ENCODE measurements around the gene UNCX.

UNCX gene

DNA sequence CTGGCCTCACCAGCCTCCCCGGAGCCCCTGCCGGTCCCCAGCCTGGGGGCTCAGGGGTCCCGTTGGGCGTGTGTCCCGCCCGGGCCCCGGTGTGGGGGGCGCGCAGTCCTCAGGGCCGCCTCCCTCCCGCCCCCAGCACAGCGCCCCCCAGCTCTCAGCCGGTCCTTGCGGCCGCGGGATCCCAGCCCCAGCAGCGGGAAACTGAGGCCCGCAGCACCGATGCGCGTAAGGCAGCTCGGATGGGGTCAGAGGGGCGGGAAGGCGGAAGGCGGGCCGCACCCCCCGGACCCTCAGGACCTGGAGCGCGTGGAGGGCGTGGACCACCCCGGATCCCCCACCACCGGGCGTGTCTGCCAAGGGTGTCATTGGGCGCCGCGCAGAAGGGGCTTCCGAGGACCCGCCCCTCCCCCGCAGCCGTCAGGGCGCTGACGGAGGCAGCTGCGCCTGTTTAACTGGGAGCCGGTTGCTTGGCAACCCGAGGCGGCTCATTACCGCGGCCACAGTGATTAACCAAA, 14.9 kb downstream of the UNCX start:
- H3K9ac ChIP-seq (ENCODE audit: low read depth, low read length): no peak overlapping the region
- H3K36me3 ChIP-seq (ENCODE audit: control insufficient read depth, insufficient read depth, low read length): no peaks in the 10 kb centered on the region
- peaks cover 89% of the 10 kb centered on the region for H3K27me3 ChIP-seq (ENCODE audit: control insufficient read depth, insufficient read depth, low read length)
- peaks cover 26% of the 10 kb centered on the region for H3K4me1 ChIP-seq (ENCODE audit: control insufficient read depth, insufficient read depth, low read length)
- no peaks in the 10 kb centered on the region for H3K9me3 ChIP-seq (ENCODE audit: control insufficient read depth, insufficient read depth, low read length)
- H3K27ac ChIP-seq (ENCODE audit: low read depth, low read length): no peak overlapping the region
- no peak overlapping the region for H3K4me3 ChIP-seq (ENCODE audit: low read depth, low read length)

DNA sequence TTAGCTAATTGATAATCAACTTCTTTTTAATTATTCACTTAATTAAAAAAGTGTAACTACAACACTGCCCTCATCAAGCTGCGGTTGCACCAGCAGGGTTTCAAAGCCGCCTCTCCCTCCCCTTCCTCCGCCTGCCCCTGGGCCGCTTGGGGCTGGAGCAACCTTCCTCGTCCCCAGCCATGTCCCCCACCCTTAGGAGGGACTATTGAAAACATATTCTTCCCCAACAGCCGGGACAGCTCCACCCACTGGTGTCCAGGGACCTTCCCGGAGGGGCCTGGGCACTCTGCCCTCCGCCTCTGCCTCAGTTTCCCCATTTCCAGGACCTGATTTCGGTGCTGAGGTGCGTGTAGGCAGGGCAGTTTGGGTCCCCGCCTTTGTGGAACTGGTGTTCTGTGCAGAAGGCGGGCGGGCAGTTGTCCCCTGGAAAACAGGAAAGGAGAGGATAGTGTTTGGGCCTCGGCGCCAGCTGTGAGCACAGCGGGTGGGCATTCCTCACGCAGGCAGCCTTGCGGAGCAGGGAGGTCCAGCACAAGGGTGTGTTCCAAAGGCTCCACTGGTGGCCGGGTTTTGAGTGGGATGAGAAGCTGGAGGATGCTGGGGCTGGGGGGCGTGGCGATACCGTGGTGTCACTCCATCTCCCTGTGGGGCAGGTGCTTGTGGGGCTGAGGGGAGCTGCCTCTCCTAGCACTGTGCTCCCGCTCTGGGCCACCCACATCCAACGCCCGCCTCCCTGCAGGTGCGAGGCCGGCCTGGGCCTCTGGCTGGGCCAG, 15.7 kb downstream of the UNCX start:
- Histone ChIP-seq H3K27me3 (ENCODE audit: control insufficient read depth, insufficient read depth, low read length) (peaks cover 82% of the 10 kb centered on the region), H3K36me3 (ENCODE audit: control insufficient read depth, insufficient read depth, low read length) (no peaks in the 10 kb centered on the region), H3K4me3 (ENCODE audit: low read depth, low read length) (no peak overlapping the region), H3K9ac (ENCODE audit: low read depth, low read length) (no peak overlapping the region), H3K9me3 (ENCODE audit: control insufficient read depth, insufficient read depth, low read length) (no peaks in the 10 kb centered on the region), H3K27ac (ENCODE audit: low read depth, low read length) (no peak overlapping the region), H3K4me1 (ENCODE audit: control insufficient read depth, insufficient read depth, low read length) (peaks cover 26% of the 10 kb centered on the region)

DNA sequence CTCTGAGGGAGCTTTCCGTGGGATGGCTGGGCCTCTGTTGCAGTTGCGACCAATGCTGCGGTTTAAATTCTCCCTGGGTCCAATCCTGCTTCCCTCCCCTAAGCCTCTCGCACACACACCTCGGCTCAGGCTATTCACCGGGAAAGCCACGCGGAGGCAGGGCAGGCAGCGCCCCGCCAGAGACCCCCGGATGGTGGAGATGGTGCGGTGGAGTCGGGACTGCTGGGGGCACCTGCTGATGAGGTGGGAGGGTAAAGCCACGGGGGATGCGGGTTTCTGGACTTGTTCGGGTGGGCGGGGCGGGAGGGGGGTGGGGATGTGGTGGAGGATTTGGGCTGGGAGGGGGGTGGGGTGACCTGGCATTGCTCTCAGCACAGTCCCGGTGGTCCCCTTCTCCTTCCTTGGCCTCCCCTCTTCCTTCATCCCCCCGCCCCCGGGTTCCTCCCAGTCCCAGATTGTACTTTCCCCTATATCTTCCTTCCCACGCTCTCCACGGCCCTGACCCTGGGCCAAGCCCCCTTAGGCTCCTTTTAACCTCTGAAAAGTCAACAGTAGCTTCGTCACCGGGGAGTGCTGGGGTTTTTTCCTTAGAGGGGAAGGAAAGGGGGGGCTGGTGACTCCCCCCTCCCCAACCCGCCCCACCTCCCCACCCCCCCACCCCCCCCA, 16.4 kb downstream of the UNCX start:
- H3K27me3 ChIP-seq (ENCODE audit: control insufficient read depth, insufficient read depth, low read length): peaks cover 74% of the 10 kb centered on the region
- H3K4me1 ChIP-seq (ENCODE audit: control insufficient read depth, insufficient read depth, low read length): peaks cover 20% of the 10 kb centered on the region
- H3K9ac ChIP-seq (ENCODE audit: low read depth, low read length): no peak overlapping the region
- H3K36me3 ChIP-seq (ENCODE audit: control insufficient read depth, insufficient read depth, low read length): no peaks in the 10 kb centered on the region
- no peak overlapping the region for H3K4me3 ChIP-seq (ENCODE audit: low read depth, low read length)
- no peak overlapping the region for H3K27ac ChIP-seq (ENCODE audit: low read depth, low read length)
- H3K9me3 ChIP-seq (ENCODE audit: control insufficient read depth, insufficient read depth, low read length): no peaks in the 10 kb centered on the region

DNA sequence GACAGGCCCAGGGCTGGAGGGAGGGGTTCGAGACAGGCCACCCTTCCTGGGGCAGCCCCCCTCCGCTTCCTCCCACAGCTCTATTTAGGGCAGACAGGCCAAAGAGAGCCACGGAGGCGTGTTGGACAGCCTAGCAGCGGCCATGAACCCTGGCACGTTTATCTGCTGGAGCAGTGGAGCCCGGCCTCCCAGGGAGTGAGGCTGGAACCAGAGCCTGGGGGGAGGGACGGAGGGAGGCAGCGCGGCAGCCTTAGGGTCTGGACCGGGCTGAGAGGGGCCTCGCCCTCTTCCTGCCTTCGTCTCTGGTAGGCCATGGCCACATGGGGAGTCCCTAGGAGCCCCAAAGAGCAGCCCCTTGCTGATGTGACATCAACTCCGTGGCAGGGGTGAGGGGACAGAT, 17.1 kb downstream of the UNCX start:
- H3K36me3 ChIP-seq (ENCODE audit: control insufficient read depth, insufficient read depth, low read length): no peaks in the 10 kb centered on the region
- no peak overlapping the region for H3K4me3 ChIP-seq (ENCODE audit: low read depth, low read length)
- peaks cover 68% of the 10 kb centered on the region for H3K27me3 ChIP-seq (ENCODE audit: control insufficient read depth, insufficient read depth, low read length)
- H3K9me3 ChIP-seq (ENCODE audit: control insufficient read depth, insufficient read depth, low read length): no peaks in the 10 kb centered on the region
- no peak overlapping the region for H3K9ac ChIP-seq (ENCODE audit: low read depth, low read length)
- no peak overlapping the region for H3K27ac ChIP-seq (ENCODE audit: low read depth, low read length)
- peaks cover 14% of the 10 kb centered on the region for H3K4me1 ChIP-seq (ENCODE audit: control insufficient read depth, insufficient read depth, low read length)

DNA sequence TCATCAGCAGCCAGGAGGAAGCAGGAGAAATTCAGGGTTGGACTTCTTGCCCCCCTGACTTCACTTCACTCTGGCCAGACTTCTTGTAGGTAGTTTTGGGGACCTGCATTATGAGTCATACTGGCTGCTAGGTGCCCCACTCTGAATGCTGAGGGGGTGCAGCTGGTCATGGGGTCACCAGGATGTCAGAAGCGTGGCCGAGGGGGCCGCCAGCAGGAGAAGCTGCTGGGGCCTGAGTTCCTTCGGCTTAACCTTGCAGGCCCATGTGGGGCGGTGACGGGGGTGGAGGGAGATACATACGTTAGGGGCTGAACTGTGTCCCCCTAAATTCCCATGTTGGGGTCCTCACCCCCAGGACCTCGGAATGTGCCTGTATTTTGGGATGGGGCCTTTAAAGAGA, 18.2 kb downstream of the UNCX start:
- H3K4me3 ChIP-seq (ENCODE audit: low read depth, low read length): no peak overlapping the region
- no peak overlapping the region for H3K27ac ChIP-seq (ENCODE audit: low read depth, low read length)
- peaks cover 56% of the 10 kb centered on the region for H3K27me3 ChIP-seq (ENCODE audit: control insufficient read depth, insufficient read depth, low read length)
- H3K4me1 ChIP-seq (ENCODE audit: control insufficient read depth, insufficient read depth, low read length): peaks cover 9% of the 10 kb centered on the region; the same call in 1 of the 2 replicates
- H3K9ac ChIP-seq (ENCODE audit: low read depth, low read length): no peak overlapping the region
- no peaks in the 10 kb centered on the region for H3K36me3 ChIP-seq (ENCODE audit: control insufficient read depth, insufficient read depth, low read length)
- H3K9me3 ChIP-seq (ENCODE audit: control insufficient read depth, insufficient read depth, low read length): no peaks in the 10 kb centered on the region

DNA sequence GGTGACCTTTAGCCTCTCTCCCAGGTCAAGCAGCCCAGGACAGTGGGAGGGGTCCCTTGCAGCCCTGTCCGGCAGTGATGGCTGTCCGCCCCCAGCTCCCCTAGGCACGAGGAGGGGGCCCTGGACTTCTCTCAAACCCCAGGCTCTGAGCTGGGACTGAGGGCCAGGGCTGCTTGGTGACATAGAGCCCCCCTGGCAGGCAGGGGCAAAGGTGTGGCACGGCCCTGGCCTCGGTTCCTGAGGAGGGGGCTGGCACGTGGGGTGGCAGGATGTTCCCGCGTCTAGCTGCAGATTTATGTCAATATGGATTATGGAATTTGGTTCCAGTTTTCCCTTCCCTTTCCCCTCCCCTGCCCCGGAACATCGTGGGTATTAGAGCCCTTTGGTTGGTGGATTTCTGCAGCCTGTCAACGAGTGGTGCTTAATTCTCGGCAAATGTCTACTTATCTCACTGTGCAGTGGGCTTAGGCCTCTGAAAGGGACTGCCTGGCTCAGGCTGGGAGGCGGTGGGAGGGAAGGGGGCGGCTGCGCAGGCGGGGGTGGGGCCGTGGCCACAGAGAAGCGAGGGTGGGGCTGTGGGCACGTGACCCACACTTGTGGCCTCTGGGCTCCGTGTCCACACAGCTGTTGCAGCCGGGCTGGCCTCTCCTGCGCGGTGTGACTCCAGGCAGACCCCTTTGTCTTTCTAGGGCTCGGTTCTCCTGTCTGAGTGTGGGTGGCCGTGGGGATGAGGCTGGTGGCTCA, 19.3 kb downstream of the UNCX start:
- no peak overlapping the region for H3K9ac ChIP-seq (ENCODE audit: low read depth, low read length)
- no peaks in the 10 kb centered on the region for H3K9me3 ChIP-seq (ENCODE audit: control insufficient read depth, insufficient read depth, low read length)
- no peaks in the 10 kb centered on the region for H3K36me3 ChIP-seq (ENCODE audit: control insufficient read depth, insufficient read depth, low read length)
- H3K27me3 ChIP-seq (ENCODE audit: control insufficient read depth, insufficient read depth, low read length): peaks cover 45% of the 10 kb centered on the region
- H3K27ac ChIP-seq (ENCODE audit: low read depth, low read length): no peak overlapping the region
- no peak overlapping the region for H3K4me3 ChIP-seq (ENCODE audit: low read depth, low read length)
- peaks cover 9% of the 10 kb centered on the region; the same call in 1 of the 2 replicates for H3K4me1 ChIP-seq (ENCODE audit: control insufficient read depth, insufficient read depth, low read length)

DNA sequence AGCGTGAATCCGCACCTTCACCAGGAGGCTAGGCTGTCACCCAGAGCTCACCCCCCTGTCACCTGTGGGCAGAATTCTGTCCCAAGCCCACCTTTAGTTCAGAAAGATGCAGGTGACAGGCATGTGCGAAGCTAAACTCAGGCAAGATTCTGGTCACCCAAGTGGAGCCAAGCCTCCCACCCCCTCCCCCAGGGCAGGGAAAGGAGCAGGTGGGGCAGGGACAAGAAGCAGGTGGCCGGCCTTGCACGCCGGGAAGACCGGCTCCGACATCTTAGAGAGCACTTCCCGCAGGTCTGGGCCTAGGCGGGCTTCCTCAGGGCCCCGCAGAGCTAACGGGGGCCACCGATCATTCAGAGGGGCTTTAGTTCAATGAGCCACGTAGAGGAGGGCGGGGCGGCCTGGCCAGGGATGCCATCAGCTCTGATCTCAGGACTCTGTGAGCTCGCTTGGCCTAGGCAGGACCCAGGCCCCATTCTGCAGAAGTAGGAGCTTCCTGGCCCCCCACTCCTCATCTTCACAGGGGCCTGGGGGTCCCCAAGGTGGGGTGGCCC, 19.9 kb downstream of the UNCX start:
- Histone ChIP-seq H3K9ac (ENCODE audit: low read depth, low read length) (no peak overlapping the region), H3K9me3 (ENCODE audit: control insufficient read depth, insufficient read depth, low read length) (no peaks in the 10 kb centered on the region), H3K36me3 (ENCODE audit: control insufficient read depth, insufficient read depth, low read length) (no peaks in the 10 kb centered on the region), H3K4me1 (ENCODE audit: control insufficient read depth, insufficient read depth, low read length) (peaks cover 9% of the 10 kb centered on the region; the same call in 1 of the 2 replicates), H3K27me3 (ENCODE audit: control insufficient read depth, insufficient read depth, low read length) (peaks cover 39% of the 10 kb centered on the region), H3K27ac (ENCODE audit: low read depth, low read length) (no peak overlapping the region), H3K4me3 (ENCODE audit: low read depth, low read length) (no peak overlapping the region)

DNA sequence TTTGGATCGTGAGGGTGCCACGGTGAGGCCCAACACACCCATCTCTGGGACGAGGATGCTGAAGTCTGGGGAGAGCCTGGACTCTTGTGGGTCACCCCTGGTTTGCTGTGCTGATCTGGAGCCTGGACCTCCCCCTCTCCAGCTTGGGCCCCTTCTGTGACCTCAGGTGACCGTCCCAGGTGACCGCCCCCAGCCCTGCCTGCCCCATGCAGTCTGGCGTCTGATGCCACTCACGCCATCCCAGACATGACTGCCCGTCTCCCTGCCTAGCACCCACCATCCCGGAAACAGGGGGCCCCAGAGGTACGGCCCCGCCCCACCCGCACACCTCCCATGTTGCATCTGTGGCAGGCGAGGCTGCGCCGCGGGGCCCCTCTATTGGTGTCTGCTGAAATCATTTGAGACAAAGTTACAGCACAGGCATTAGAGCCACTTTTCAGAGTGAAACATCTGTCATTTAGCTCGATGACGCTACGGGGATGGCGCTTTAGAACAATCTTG, 21.1 kb downstream of the UNCX start:
- Histone ChIP-seq H3K9me3 (ENCODE audit: control insufficient read depth, insufficient read depth, low read length) (no peaks in the 10 kb centered on the region), H3K4me1 (ENCODE audit: control insufficient read depth, insufficient read depth, low read length) (0 out of 2 replicates have a peak, but pooled peaks cover 2% of the 10 kb centered on the region), H3K9ac (ENCODE audit: low read depth, low read length) (no peak overlapping the region), H3K27me3 (ENCODE audit: control insufficient read depth, insufficient read depth, low read length) (peaks cover 28% of the 10 kb centered on the region), H3K36me3 (ENCODE audit: control insufficient read depth, insufficient read depth, low read length) (no peaks in the 10 kb centered on the region), H3K27ac (ENCODE audit: low read depth, low read length) (no peak overlapping the region), H3K4me3 (ENCODE audit: low read depth, low read length) (no peak overlapping the region)

DNA sequence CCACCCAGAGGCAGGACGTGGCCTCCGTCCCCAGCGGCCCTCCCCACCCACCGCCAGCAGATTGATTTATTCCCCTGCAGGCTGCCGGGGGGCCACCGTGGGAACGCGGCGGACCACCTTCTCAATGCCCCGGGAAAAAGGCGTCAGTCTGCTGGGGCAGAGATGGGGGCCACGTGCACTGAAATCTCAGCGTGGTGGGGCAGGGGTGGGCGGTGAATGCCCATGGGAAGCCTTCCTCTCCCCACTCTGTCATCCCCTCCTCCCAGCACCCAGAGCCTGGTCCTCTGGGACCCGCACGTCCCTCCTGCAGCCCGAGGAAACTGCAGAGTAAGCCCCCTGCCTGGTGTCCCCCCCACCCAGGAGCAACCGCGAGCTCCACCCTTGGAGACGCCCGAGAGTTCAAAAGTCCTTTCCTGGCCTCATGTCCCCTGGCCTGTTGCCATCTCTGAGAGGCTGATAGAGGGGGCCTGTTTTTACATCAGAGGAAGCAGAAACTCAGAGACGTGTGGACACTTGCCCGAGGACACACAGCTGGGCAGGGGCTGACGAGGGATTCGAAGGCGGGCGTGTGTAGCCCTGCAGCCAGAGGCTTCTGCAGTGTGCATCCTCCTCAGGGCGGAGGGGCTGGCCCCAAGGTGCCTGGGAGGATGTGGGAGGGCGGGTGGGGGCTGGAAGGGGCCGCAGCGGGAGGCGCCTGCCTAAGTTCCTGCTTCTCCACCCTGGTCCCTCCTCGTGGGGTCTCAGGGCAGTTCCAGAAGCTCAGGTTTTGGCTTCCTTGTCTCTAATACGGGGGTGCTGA, 21.8 kb downstream of the UNCX start:
- Histone ChIP-seq H3K36me3 (ENCODE audit: control insufficient read depth, insufficient read depth, low read length) (no peaks in the 10 kb centered on the region), H3K4me3 (ENCODE audit: low read depth, low read length) (no peak overlapping the region), H3K4me1 (ENCODE audit: control insufficient read depth, insufficient read depth, low read length) (no peaks in the 10 kb centered on the region), H3K27ac (ENCODE audit: low read depth, low read length) (no peak overlapping the region), H3K9ac (ENCODE audit: low read depth, low read length) (no peak overlapping the region), H3K27me3 (ENCODE audit: control insufficient read depth, insufficient read depth, low read length) (peaks cover 21% of the 10 kb centered on the region), H3K9me3 (ENCODE audit: control insufficient read depth, insufficient read depth, low read length) (no peaks in the 10 kb centered on the region)

Data from HUES48 (cell line).